Fibroblast of villous mesenchyme (primary cell): ENCODE results near the gene SPECC1. TPM values are rescaled to one million over a fixed set of nuclear protein-coding genes. Genes with fewer than 3 reads are reported as not detected.
"Not testable (repeated sequence)": the region's sequence is repeated elsewhere in the genome, so short reads cannot be mapped to it uniquely, and the experiment has no call there.

Experiments
- DNase-seq: peaks from one replicate; pipeline ENCODE4 v3.0.0-alpha.2; 2010; ENCODE audit warnings: low read depth
- H3K4me3 ChIP-seq: 2 replicates; pipeline ENCODE4 v1.5.1; 2011; ENCODE audit warnings: low read depth, mild to moderate bottlenecking, low read length
- total RNA-seq: library from RNA; depleted of rRNA; stranded (reverse); fragments of >200 nt; gene quantifications from 2 replicates; pipeline ENCODE4 v1.2.3, GENCODE V29; 2012
- TF ChIP-seq, protein P1 (sequence below): IDR thresholded peaks from 2 replicates; pipeline ENCODE4 v1.5.1; 2012; ENCODE audit warnings: low read depth, mild to moderate bottlenecking, low read length; ENCODE audit not compliant: insufficient read depth

Gene SPECC1
- total RNA-seq, 1 donor, result 148 TPM

GRCh38 chr17:20010936-20011335, 1.8 kb downstream of the SPECC1 start:
- no peak for DNase-seq
- TF ChIP-seq, protein P1, sequence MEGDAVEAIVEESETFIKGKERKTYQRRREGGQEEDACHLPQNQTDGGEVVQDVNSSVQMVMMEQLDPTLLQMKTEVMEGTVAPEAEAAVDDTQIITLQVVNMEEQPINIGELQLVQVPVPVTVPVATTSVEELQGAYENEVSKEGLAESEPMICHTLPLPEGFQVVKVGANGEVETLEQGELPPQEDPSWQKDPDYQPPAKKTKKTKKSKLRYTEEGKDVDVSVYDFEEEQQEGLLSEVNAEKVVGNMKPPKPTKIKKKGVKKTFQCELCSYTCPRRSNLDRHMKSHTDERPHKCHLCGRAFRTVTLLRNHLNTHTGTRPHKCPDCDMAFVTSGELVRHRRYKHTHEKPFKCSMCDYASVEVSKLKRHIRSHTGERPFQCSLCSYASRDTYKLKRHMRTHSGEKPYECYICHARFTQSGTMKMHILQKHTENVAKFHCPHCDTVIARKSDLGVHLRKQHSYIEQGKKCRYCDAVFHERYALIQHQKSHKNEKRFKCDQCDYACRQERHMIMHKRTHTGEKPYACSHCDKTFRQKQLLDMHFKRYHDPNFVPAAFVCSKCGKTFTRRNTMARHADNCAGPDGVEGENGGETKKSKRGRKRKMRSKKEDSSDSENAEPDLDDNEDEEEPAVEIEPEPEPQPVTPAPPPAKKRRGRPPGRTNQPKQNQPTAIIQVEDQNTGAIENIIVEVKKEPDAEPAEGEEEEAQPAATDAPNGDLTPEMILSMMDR, result no peak
- H3K4me3 ChIP-seq, result no peak overlapping the region

- H3K4me3 ChIP-seq, result no peak overlapping the region
- TF ChIP-seq, protein P1, result no peak
- no peak for DNase-seq
Observed at GRCh38 chr17:20012017-20012536, 2.9 kb downstream of the SPECC1 start.

- not testable (repeated sequence) for DNase-seq, H3K4me3 ChIP-seq
Observed at GRCh38 chr17:20016475-20016992, 7.4 kb downstream of the SPECC1 start.

DNA sequence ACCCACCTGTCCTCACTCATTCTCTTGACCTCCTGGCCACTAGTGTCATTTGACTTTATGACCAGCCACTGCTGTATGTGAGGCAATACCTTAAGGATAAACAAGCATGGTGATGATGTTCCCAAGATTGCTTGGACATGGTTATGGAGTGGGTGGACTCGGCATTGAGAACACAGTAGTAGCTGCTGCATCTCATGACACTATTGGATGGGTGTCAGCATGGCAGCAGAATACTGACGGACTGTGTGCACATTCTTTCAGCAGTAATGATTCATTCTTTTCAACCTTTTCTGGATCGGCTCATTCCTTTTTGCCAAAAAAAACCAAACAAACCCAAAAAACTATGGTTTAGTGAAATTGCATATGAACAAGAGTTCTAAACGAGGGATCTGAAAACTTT, 13.5 kb downstream of the SPECC1 start:
- H3K4me3 ChIP-seq, result no peak overlapping the region
- TF ChIP-seq, protein P1, result no peak
- DNase-seq, result peak; percentile 7

- H3K4me3 ChIP-seq, result no peak overlapping the region
- peak; percentile 53 for DNase-seq
- TF ChIP-seq, protein P1, result no peak
Observed at GRCh38 chr17:20026960-20027359, 17.8 kb downstream of the SPECC1 start.

DNA sequence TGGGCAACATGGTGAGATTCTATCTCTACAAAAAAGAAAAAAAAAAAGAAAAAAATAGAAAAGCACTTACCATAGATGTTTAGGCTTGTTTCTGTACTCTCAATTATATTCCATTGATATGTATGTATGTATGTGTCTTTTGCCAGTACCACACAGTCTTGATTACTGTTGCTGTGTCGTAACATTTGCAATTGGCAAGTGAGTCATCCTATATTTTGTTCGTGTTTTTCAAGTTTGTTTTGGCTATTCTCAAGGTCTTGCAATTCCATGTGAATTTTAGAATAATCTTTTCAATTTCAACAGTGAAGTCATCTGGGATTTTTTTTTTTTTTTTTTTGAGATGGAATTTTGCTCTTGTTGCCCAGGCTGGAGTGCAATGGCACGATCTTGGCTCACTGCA, 19.3 kb downstream of the SPECC1 start:
- DNase-seq, result peak; percentile 69
- H3K4me3 ChIP-seq, result no peak overlapping the region
- TF ChIP-seq, protein P1, result no peak

- H3K4me3 ChIP-seq, result no peak overlapping the region
- TF ChIP-seq, protein P1, result no peak
- no peak for DNase-seq
Observed at GRCh38 chr17:20032636-20033035, 23.5 kb downstream of the SPECC1 start.
